Keratinocyte (primary cell): Measurements from ENCODE around the gene TVP23A. TPM values are rescaled to one million over a fixed set of nuclear protein-coding genes. Genes with fewer than 3 reads are reported as not detected.
"Not testable (repeated sequence)": the region's sequence is repeated elsewhere in the genome, so short reads cannot be mapped to it uniquely, and the experiment has no call there.

ENCODE experiments used
- DNase-seq: peaks from one replicate; pipeline ENCODE4 v3.0.0-alpha.2; 2011; ENCODE audit warnings: low read depth, missing footprints, low spot score
- FAIRE-seq: peaks from 2 replicates; lab custom pipeline; 2011; peaks lifted over from hg19 to GRCh38; lab: Jason Lieb, UNC
- H2AFZ ChIP-seq: 2 replicates; pipeline ENCODE4 v1.6.0; 2012; ENCODE audit warnings: low read length, control low read depth, inconsistent platforms; ENCODE audit not compliant: control insufficient read depth
- H3K27ac ChIP-seq: 2 replicates; pipeline ENCODE4 v1.5.1; 2011; ENCODE audit warnings: low read length; ENCODE audit not compliant: control insufficient read depth, insufficient read depth
- H3K27me3 ChIP-seq: 3 replicates; pipeline ENCODE4 v1.6.0; 2011; ENCODE audit warnings: low read length; ENCODE audit not compliant: control insufficient read depth, insufficient read depth; ENCODE audit errors: extremely low read depth
- H3K36me3 ChIP-seq, 2 experiments: 2 replicates in 1 of 2; 3 replicates in 1 of 2; pipeline ENCODE4 v1.5.1; 2011; ENCODE audit warnings: low read length in 2 of 2, mild to moderate bottlenecking in 1 of 2; ENCODE audit not compliant: control insufficient read depth in 2 of 2, insufficient read depth in 2 of 2; ENCODE audit errors: extremely low read depth in 1 of 2
- H3K4me1 ChIP-seq: 3 replicates; pipeline ENCODE4 v1.5.1; 2011; ENCODE audit warnings: low read length; ENCODE audit not compliant: control insufficient read depth, insufficient read depth; ENCODE audit errors: extremely low read depth
- H3K4me2 ChIP-seq: 3 replicates; pipeline ENCODE4 v1.6.0; 2011; ENCODE audit warnings: low read depth, low read length; ENCODE audit not compliant: control insufficient read depth, insufficient read depth; ENCODE audit errors: extremely low read depth
- H3K4me3 ChIP-seq, 3 experiments: fragments of 200-600 bp in 1 of 3; sonication (generic) in 1 of 3; 2 replicates in 2 of 3; 3 replicates in 1 of 3; pipeline ENCODE4 v1.5.1; 2011 to 2016; ENCODE audit warnings: low read length in 3 of 3, mild to moderate bottlenecking in 3 of 3, control low read depth in 2 of 3, inconsistent platforms in 1 of 3, low read depth in 1 of 3, mixed read lengths in 1 of 3, mixed run types in 1 of 3, moderate library complexity in 1 of 3; ENCODE audit not compliant: control insufficient read depth in 2 of 3, insufficient read depth in 2 of 3; ENCODE audit errors: extremely low read depth in 1 of 3
- H3K79me2 ChIP-seq: 2 replicates; pipeline ENCODE4 v1.6.0; 2012; ENCODE audit warnings: low read length; ENCODE audit not compliant: control insufficient read depth, insufficient read depth
- H3K9ac ChIP-seq: 3 replicates; pipeline ENCODE4 v1.6.0; 2011; ENCODE audit warnings: low read length; ENCODE audit not compliant: control insufficient read depth, insufficient read depth; ENCODE audit errors: extremely low read depth
- H3K9me1 ChIP-seq: 3 replicates; pipeline ENCODE4 v1.6.0; 2011; ENCODE audit warnings: low read length; ENCODE audit not compliant: control insufficient read depth, insufficient read depth; ENCODE audit errors: extremely low read depth
- H3K9me3 ChIP-seq: 2 replicates; pipeline ENCODE4 v1.5.1; 2012; ENCODE audit warnings: low read depth, low read length; ENCODE audit not compliant: control insufficient read depth
- H4K20me1 ChIP-seq: 3 replicates; pipeline ENCODE4 v1.6.0; 2011; ENCODE audit warnings: low read length; ENCODE audit not compliant: control insufficient read depth, insufficient read depth; ENCODE audit errors: extremely low read depth
- EZH2 ChIP-seq: IDR thresholded peaks from one replicate; pipeline ENCODE4 v1.6.1; 2012; ENCODE audit warnings: inconsistent platforms, mild to moderate bottlenecking, low read length, moderate library complexity
- dilution Hi-C: fragments of 300-500 bp; cut with MboI; formaldehyde crosslinking; loops from one replicate; pipeline ENCODE4 v1.7.0; 2020; ENCODE audit warnings: low sequenced_read_pairs; ENCODE audit not compliant: extremely low pct_ligation_motif_present
- polyA plus RNA-seq, 5 experiments: library from polyadenylated mRNA; depleted of rRNA in 3 of 5; stranded (reverse) in 3 of 5; stranded (forward) in 1 of 5; unstranded in 1 of 5; fragments of >200 nt; gene quantifications; 1 replicate in 1 of 5; 2 replicates in 3 of 5; 3 replicates in 1 of 5; pipeline versions ENCODE4 v1.2.1 to v1.2.3, GENCODE V29; 2011 to 2012; ENCODE audit warnings: missing spikeins in 2 of 5, low read depth in 1 of 5, low replicate concordance in 1 of 5
- TF ChIP-seq, protein P1 (sequence below), 3 experiments: IDR thresholded peaks in 1 of 3; conservative IDR thresholded peaks in 1 of 3; optimal IDR thresholded peaks in 1 of 3; 2 replicates in 2 of 3; 3 replicates in 1 of 3; pipeline versions ENCODE3 to v1.5.1; 2011; ENCODE audit warnings: low read length in 3 of 3, mild to moderate bottlenecking in 3 of 3, moderate library complexity in 2 of 3, control low read depth in 1 of 3, inconsistent platforms in 1 of 3; ENCODE audit not compliant: insufficient read depth in 2 of 3; ENCODE audit errors: extremely low read depth in 1 of 3

Gene TVP23A
- polyA plus RNA-seq, 1 donor (not counting 4 experiments of a cell fraction or from before 2014, with no cell fraction given) = not detected

DNA sequence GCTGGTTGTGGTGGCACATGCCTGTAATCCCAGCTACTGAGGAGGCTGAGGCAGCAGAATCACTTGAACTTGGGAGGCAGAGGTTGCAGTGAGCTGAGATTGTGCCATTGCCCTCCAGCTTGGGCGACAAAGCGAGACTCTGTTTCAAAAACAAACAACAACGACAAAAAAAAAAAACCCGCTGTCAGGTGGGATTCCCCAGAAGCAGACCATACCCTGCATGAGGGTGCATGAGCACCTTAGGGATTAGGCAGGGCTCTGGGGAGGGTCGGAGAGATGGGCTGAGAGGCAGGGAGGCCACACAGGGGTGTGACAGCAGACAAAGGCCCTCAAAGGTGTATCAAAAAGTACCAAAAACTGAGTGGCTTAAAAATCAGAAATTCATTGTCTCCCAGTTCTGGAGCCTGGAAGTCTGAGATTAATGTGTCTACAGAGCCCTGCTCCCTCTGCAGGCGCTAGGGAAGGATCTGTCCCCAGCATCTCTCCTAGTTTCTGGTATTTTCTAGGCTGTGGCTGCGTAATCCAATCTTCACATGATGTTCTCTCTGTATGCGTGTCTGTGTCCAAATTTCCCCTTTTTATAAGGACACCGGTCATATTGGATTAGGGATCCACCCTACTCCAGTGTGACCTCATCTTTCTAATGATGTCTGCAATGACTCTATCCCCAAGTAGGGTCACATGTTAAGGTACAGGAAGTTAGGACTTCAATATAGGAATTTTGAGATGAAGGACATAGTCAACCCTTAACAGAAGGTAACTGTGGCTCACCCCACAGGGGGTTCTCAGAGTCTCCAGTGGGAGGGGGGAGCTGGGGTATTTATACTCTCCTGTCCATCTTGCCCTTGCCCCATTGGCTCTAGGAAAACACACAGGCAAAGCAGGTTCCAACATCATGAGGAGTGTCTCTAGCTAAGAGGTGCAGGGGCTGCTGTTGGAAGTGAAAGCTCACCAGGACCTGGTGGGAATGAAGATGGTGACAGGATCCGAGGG is 13.6 kb upstream of the TVP23A start:
- H3K4me1 ChIP-seq = peaks cover 13% of the 10 kb centered on the region
- H4K20me1 ChIP-seq = no peaks in the 10 kb centered on the region
- no peak overlapping the region for H3K4me2 ChIP-seq
- H2AFZ ChIP-seq = no peak overlapping the region
- no peak overlapping the region for H3K27ac ChIP-seq
- H3K27me3 ChIP-seq = peaks cover 10% of the 10 kb centered on the region
- TF ChIP-seq EZH2 = no peak
- TF ChIP-seq, protein P1, sequence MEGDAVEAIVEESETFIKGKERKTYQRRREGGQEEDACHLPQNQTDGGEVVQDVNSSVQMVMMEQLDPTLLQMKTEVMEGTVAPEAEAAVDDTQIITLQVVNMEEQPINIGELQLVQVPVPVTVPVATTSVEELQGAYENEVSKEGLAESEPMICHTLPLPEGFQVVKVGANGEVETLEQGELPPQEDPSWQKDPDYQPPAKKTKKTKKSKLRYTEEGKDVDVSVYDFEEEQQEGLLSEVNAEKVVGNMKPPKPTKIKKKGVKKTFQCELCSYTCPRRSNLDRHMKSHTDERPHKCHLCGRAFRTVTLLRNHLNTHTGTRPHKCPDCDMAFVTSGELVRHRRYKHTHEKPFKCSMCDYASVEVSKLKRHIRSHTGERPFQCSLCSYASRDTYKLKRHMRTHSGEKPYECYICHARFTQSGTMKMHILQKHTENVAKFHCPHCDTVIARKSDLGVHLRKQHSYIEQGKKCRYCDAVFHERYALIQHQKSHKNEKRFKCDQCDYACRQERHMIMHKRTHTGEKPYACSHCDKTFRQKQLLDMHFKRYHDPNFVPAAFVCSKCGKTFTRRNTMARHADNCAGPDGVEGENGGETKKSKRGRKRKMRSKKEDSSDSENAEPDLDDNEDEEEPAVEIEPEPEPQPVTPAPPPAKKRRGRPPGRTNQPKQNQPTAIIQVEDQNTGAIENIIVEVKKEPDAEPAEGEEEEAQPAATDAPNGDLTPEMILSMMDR (optimal IDR thresholded peaks at IDR 0.05 in 1 of 3, IDR thresholded peaks at IDR 0.05 in 1 of 3, conservative IDR thresholded peaks at IDR 0.05 in 1 of 3; ENCODE audit: extremely low read depth in 1 of 3, insufficient read depth in 2 of 3, low read length in 3 of 3) = no peak
- H3K9ac ChIP-seq = no peak overlapping the region
- FAIRE-seq (no peak), DNase-seq (no peak)
- dilution Hi-C loops = no loop called here
- no peaks in the 10 kb centered on the region for H3K9me1 ChIP-seq
- H3K9me3 ChIP-seq = no peaks in the 10 kb centered on the region
- H3K36me3 ChIP-seq = no peaks in the 10 kb centered on the region
- H3K4me3 ChIP-seq = no peak overlapping the region
- no peaks in the 10 kb centered on the region for H3K79me2 ChIP-seq

DNA sequence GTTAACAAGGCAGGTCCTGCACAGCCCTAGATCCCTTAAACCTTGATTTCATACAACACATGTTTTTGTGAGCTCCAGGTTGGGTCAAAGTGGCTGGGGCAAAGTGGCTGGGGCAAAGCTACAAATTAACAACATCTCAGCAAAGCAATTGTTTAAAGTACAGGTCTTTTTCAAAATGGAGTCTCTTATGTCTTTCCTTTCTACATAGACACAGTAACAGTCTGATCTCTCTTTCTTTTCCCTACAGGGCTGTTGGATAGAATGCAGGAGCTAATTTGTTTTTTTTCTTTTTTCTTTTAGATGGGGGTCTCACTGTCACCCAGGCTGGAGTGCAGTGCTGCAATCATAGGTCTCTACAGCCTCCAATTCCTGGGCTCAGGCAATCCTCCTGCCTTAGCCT is 11.6 kb upstream of the TVP23A start:
- H3K9ac ChIP-seq, H4K20me1 ChIP-seq, H3K4me2 ChIP-seq, H3K9me3 ChIP-seq, DNase-seq, H3K4me3 ChIP-seq, H3K27ac ChIP-seq, H3K79me2 ChIP-seq, H3K36me3 ChIP-seq, H3K27me3 ChIP-seq, dilution Hi-C loops, H2AFZ ChIP-seq, FAIRE-seq, H3K9me1 ChIP-seq: not testable (repeated sequence)
- H3K4me1 ChIP-seq = peaks cover 13% of the 10 kb centered on the region

DNA sequence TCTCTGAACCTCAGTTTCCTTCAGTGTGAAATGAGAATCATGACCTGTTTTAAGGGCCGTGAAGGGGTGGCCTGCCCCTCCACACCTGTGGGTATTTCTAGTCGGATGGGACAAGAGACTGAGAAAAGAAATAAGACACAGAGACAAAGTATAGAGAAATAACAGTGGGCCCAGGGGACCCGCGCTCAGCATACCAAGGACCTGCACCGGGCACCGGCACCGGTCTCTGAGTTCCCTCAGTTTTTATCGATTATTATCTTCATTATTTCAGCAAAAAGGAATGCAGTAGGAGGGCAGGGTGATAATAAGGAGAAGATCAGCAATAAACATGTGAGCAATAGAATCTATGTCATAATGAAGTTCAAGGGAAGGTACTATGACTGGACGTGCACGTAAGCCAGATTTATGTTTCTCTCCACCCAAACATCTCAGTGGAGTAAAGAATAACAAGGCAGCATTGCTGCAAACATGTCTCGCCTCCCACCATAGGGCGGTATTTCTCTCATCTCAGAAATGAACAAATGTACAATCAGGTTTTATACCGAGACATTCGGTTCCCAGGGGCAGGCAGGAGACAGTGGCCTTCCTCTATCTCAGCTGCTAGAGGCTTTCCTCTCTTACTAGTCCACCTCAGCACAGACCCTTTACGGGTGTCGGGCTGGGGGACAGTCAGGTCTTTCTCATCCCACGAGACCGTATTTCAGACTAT is 10.9 kb upstream of the TVP23A start:
- FAIRE-seq, H3K36me3 ChIP-seq, H3K9ac ChIP-seq, H3K27me3 ChIP-seq, H3K9me3 ChIP-seq, H3K4me2 ChIP-seq, H3K9me1 ChIP-seq, dilution Hi-C loops, H2AFZ ChIP-seq, DNase-seq, H3K4me3 ChIP-seq, H3K27ac ChIP-seq, H3K79me2 ChIP-seq, H4K20me1 ChIP-seq: not testable (repeated sequence)
- H3K4me1 ChIP-seq = peaks cover 13% of the 10 kb centered on the region
